ENCODE results near the gene EPS15.
"Not testable (repeated sequence)": the region's sequence is repeated elsewhere in the genome, so short reads cannot be mapped to it uniquely, and the experiment has no call there.

DNA sequence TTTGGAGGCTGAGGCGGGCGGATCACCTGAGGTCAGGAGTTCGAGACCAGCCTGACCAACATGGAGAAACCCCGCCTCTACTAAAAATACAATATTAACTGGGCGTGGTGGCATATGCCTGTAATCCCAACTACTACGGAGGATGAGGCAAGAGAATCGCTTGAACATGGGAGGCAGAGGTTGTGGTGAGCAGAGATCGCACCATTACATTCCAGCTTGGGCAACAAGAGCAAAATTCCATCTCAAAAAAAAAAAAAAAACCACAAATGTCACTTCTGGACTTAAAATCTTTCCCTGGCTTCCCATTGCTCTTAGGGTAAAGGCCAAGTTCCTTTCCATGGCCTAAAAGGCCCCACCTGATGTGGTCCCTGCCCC, 194.1 kb downstream of the EPS15 start:
- TF ChIP-seq, protein P1, sequence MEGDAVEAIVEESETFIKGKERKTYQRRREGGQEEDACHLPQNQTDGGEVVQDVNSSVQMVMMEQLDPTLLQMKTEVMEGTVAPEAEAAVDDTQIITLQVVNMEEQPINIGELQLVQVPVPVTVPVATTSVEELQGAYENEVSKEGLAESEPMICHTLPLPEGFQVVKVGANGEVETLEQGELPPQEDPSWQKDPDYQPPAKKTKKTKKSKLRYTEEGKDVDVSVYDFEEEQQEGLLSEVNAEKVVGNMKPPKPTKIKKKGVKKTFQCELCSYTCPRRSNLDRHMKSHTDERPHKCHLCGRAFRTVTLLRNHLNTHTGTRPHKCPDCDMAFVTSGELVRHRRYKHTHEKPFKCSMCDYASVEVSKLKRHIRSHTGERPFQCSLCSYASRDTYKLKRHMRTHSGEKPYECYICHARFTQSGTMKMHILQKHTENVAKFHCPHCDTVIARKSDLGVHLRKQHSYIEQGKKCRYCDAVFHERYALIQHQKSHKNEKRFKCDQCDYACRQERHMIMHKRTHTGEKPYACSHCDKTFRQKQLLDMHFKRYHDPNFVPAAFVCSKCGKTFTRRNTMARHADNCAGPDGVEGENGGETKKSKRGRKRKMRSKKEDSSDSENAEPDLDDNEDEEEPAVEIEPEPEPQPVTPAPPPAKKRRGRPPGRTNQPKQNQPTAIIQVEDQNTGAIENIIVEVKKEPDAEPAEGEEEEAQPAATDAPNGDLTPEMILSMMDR (IDR thresholded peaks at IDR 0.05; ENCODE audit: insufficient read depth, low read length, poor library complexity, severe bottlenecking): not testable (repeated sequence)
- not testable (repeated sequence) for TF ChIP-seq EZH2phosphoT487 (conservative IDR thresholded peaks at IDR 0.05; ENCODE audit: low read length)
